NCI-H2029 treated with DMSO at 0.1 percent for 48 hours (cell line): ENCODE data around the gene ESYT3.
"Not testable (repeated sequence)": the region's sequence is repeated elsewhere in the genome, so short reads cannot be mapped to it uniquely, and the experiment has no call there.

Experiments used
- DNase-seq: peaks from one replicate; lab custom pipeline; 2025; lab: John Stamatoyannopoulos, UW

Gene ESYT3

DNA sequence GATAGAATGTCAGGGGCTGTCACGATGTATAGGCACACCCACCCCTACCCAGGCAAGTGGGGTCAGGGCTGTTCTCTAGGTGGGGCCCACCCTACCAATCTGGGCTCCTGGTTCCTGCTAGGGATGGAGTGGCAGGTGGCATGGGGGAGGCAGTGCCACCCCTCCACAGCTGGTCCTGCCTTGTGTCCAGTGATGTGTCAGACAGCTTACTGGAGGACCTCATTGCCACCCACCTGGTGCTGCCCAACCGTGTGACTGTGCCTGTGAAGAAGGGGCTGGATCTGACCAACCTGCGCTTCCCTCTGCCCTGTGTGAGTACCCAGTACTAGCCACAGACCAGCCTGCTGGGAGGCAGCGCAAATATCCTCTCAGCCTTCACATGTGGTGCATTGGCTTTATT lies 27.5 kb downstream of the ESYT3 start:
- no peak for DNase-seq

GRCh38 chr3:138463724-138464490 lies 29.5 kb downstream of the ESYT3 start:
- DNase-seq, result no peak

- no peak for DNase-seq
Measured at GRCh38 chr3:138464491-138464860, 30.1 kb downstream of the ESYT3 start.

DNA sequence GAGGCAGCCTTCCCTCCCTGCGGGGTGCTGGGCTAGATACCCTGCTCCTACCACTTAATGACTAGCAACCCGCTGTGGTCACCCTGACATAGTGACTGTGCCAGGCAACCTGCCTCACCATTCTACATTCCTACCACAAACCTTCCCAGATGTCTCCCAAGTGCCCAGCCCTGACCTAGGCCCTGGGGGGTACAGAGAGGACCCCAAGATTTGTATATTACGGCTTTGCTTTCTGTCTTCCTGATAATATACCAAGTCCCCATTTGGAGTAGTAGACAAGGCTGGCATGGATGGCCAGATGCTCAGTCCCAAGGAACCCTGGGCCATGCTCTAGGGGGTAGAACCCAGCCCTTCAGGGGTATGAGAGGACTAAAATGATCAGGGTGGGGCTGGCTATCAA lies 31.0 kb downstream of the ESYT3 start:
- DNase-seq, result no peak

- DNase-seq, result no peak
Measured at GRCh38 chr3:138465925-138466324, 31.5 kb downstream of the ESYT3 start.

DNA sequence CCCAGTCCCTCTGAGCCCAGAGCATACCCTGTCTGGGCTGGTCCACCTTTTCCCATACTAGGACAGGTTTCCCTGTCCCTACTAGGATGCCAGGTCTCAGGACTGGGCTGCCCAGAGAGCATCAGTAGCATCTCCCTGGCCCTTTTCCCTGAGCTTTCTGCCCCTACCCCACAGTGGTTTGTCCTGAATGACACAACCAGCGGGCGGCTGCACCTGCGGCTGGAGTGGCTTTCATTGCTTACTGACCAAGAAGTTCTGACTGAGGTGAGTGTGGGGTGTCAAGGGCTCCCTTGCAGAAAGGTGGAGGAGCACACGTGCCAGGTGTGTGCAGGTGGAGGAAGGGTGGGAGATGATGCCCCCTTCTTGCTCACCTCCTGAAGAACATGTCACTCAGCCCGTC lies 33.5 kb downstream of the ESYT3 start:
- no peak for DNase-seq

- no peak for DNase-seq
Measured at GRCh38 chr3:138468451-138468850, 34.0 kb downstream of the ESYT3 start.

DNA sequence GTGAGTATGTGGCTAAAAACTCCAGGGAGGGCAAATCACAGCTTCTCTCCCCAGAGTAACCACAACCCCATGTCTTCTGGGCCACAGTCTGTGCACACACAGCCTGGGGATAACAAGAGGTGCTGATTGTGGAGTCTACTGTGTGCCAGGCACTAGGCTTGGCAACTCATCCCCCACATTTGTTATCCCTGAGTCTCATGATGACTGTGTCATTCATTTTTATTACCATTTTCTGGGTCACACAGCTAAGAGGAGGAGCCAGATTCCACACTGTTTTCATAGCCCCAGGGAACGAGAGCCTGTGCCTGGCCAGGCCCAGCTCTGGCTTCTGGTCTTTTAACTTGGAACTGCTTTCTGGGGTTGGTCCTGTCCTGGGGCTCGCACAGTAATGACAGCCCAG lies 34.5 kb downstream of the ESYT3 start:
- DNase-seq, result no peak

GRCh38 chr3:138469874-138470273 lies 35.5 kb downstream of the ESYT3 start:
- DNase-seq, result peak; percentile 19

DNA sequence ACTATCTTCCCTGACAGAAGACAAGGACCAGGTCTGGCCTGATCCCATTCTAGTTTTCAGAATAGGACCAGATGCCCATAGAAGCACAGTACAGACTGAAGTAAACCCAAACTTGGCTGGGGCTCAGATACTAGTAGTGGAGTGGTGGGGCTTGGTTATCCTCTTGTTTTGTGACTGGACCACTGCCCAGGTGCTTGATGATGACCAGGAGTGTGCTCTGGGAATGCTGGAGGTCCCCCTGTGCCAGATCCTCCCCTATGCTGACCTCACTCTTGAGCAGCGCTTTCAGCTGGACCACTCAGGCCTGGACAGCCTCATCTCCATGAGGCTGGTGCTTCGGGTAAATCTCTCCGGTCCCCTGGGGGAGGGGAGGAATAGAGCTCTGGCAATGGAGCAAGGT lies 36.3 kb downstream of the ESYT3 start:
- DNase-seq, result no peak

DNA sequence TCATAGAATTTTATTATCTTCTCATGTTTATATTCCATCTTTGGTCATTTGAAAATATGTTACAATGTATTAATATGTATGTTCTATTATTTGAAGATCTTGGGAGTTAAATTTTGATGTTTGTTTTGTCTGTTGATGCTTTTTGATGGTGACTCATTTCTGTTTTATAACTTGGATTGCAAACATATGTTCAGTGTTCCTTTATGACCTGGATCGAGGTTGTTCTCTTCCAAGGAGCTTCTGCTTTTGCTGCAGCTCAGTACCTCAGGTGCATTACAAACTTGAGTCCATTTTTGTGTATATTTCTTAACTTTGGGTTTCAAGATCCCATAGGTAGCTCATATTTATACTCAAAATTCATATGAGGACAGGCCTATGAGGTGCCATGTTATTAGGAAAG lies 37.1 kb downstream of the ESYT3 start:
- DNase-seq, result no peak

DNA sequence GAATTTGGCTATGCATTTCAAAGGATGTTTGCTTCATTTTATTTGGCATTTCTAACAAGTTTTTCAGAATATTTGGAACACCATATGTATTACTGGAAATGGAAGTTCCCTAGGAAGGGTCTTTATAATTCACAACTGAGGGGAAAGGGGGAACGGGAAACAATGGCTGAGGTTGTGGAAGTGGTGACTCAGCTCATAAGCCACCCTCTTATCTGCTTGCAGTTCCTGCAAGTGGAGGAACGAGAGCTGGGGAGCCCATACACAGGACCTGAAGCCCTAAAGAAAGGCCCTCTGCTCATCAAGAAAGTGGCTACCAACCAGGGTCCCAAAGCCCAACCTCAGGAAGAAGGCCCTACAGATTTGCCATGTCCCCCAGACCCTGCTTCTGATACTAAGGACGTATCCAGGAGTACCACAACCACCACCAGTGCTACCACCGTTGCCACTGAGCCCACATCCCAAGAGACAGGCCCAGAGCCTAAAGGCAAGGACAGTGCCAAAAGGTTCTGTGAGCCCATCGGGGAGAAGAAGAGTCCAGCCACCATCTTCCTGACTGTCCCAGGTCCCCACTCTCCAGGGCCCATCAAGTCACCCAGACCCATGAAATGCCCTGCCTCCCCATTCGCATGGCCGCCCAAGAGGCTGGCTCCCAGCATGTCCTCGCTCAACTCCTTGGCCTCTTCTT lies 37.9 kb downstream of the ESYT3 start:
- no peak for DNase-seq

GRCh38 chr3:138473391-138473790 lies 39.0 kb downstream of the ESYT3 start:
- DNase-seq, result no peak

- DNase-seq, result peak; percentile 14
Measured at GRCh38 chr3:138474163-138474562, 39.7 kb downstream of the ESYT3 start.

DNA sequence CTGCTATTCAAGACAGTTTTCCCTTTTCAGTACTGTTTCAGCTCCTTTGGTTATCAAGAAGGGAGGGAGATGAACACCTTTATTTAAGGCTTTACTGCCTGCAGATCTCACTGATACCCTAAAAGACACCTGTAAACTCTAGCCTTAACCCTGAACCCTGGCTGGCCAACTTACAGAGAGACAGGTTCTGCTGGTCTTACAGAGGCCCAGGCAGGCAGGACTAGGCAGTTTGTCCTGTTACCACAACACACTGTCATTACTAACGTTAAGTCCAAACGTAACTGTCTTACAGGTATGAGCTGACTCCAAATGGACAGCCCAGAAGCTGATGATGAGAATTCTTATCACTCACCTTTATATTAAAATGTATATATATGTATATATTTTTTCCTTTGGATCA lies 42.1 kb downstream of the ESYT3 start:
- no peak for DNase-seq

DNA sequence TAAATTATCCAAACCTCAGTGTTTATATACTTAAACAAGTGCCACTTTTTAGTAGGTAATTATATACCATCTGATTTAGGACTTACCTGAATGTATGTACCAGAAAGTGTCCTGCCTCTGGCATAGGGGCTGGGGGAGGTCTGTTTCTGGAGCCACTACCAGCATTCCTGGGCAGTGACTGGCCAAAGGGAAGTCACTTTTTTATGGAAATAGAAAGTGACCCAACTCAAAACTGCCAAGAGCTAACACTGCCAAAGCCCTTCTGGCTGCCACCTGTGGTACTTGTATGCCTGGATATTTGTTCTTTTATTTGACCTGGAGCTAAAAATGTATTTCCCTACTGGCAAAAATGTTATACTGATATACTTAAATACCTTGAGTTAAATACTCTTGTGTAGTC lies 42.7 kb downstream of the ESYT3 start:
- DNase-seq, result no peak

- DNase-seq, result no peak
Measured at GRCh38 chr3:138477801-138478200, 43.4 kb downstream of the ESYT3 start.

DNA sequence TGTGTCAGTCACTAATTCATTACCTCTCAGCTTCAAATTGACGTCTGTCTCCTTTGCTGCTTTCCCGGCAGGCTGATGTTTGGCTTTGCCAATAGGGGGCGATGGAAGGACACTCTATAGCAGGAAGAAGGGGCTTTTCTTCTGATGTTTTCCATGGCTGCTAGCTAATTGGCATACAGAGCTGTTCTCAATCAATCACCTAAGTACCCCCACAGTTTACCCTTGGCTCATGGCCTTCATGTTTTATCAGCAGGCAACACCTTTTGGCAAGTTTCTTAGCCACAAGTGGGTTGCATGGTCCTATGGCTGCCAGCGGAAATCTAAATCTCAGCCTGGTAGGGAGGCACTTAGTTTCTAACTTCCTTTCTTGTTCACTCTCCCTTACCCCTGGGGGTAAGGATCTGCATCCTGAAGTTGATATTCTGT lies 45.0 kb downstream of the ESYT3 start:
- DNase-seq, result peak; percentile 21

- DNase-seq, result not testable (repeated sequence)
Measured at GRCh38 chr3:138484672-138485071, 50.3 kb downstream of the ESYT3 start.

DNA sequence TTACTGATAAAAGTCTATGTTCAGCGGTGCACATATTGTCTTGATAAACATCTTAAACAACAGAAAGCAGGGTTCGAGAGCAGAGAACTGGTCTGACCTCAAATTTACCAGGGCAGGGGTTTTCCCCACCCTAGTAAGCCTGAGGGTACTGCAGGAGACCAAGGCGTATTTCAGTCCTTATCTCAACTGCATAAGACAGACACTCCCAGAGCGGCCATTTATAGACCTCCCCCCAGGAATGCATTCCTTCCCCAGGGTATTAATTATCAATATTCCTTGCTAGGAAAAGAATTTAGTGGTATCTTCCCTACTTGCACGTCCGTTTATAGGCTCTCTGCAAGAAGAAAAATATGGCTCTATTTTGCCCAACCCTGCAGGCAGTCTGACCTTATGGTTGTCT lies 52.2 kb downstream of the ESYT3 start:
- DNase-seq, result not testable (repeated sequence)

GRCh38 chr3:138491971-138492370 lies 57.6 kb downstream of the ESYT3 start:
- no peak for DNase-seq

DNA sequence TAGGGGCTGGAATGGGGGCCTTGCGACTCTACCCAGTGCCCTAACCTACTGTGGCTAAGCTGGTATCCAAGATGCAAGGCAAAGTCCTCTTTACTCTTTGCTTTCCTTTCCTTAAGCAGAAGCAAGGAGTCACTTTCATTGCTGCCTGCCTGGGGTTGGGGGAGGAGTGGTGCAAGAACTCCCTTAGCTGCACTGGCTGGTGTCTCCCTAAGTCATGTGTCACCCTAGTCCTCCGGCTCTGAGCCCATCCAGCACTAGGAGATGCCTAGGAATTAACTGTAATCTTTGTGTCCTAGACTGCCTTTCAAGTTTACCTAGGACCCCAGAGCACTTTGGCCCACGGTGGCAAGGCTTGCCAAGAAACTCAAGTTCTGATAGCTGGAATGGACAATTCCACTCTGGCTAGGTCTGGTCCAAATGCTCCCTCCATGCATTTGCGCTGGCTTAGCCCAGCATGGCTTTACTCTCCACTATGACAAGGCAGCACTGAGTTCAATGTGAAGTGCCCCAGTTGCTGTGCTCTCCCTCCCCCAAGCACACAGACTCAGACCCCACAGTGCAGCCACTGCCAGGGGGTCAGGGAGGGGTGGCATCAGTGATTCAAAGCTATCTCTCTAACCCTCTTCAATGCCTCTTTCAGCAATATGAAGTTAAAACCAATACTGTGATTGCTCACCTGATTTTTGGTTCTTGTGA lies 58.7 kb downstream of the ESYT3 start:
- no peak for DNase-seq
